Natural killer cell (primary cell): ENCODE data around the gene BCAS3. TPM values are rescaled to one million over a fixed set of nuclear protein-coding genes. Genes with fewer than 3 reads are reported as not detected.

Source experiments
- ATAC-seq, 3 donors: fragments of 150-1000 bp in 2 of 3; fragments of 200-7000 bp in 1 of 3; cut with Tn5 transposase; 1 replicate in 1 of 3; 2 replicates in 2 of 3; pipeline ENCODE4 v1.10.0; 2021; ENCODE audit warnings: mild to moderate bottlenecking in 2 of 3, moderate library complexity in 2 of 3
- DNase-seq, 2 donors: peaks; one replicate each; pipeline versions ENCODE4 v3.0.0 to v3.0.0-alpha.2; 2013 to 2021; ENCODE audit warnings: mixed read lengths in 1 of 2
- H3K27ac ChIP-seq: one replicate; pipeline ENCODE4 v1.5.1; 2013; ENCODE audit warnings: mild to moderate bottlenecking, low read length
- H3K27me3 ChIP-seq: one replicate; pipeline ENCODE4 v1.6.1; 2013; ENCODE audit warnings: low read length; ENCODE audit not compliant: control insufficient read depth, insufficient read depth
- H3K36me3 ChIP-seq: one replicate; pipeline ENCODE4 v1.6.1; 2013; ENCODE audit warnings: low read length; ENCODE audit not compliant: control insufficient read depth, insufficient read depth
- H3K4me1 ChIP-seq: one replicate; pipeline ENCODE4 v1.6.1; 2013; ENCODE audit warnings: low read length; ENCODE audit not compliant: control insufficient read depth, insufficient read depth
- H3K4me3 ChIP-seq: one replicate; pipeline ENCODE4 v1.5.1; 2013; ENCODE audit warnings: low read length
- H3K9me3 ChIP-seq: one replicate; pipeline ENCODE4 v1.6.1; 2013; ENCODE audit warnings: low read length; ENCODE audit not compliant: control insufficient read depth, insufficient read depth
- H3K27ac Mint-ChIP-seq, 2 donors: one replicate each; pipeline ENCODE4 v1.8.0; 2022; ENCODE audit warnings: mild to moderate bottlenecking in 2 of 2, mixed read lengths in 2 of 2, moderate library complexity in 1 of 2
- H3K27me3 Mint-ChIP-seq, 2 donors: one replicate each; pipeline ENCODE4 v1.8.0; 2022; ENCODE audit warnings: low read depth in 2 of 2, mixed read lengths in 2 of 2
- H3K36me3 Mint-ChIP-seq: one replicate; pipeline ENCODE4 v1.8.0; 2022; ENCODE audit warnings: mixed read lengths
- H3K4me1 Mint-ChIP-seq, 2 donors: one replicate each; pipeline ENCODE4 v1.8.0; 2022; ENCODE audit warnings: mixed read lengths in 2 of 2
- H3K4me3 Mint-ChIP-seq: one replicate; pipeline ENCODE4 v1.8.0; 2022; ENCODE audit warnings: mild to moderate bottlenecking, moderate library complexity, mixed read lengths
- H3K9me3 Mint-ChIP-seq, 2 donors: one replicate each; pipeline ENCODE4 v1.8.0; 2022; ENCODE audit warnings: mixed read lengths in 2 of 2
- CTCF ChIP-seq: fragments of 200-600 bp; IDR thresholded peaks from one replicate; pipeline ENCODE4 v1.8.0; 2022; ENCODE audit warnings: antibody characterized with exemption
- WGBS: methylation state at CpG from one replicate; pipeline ENCODE4 v1.1.7; 2013; ENCODE audit warnings: missing lambda C conversion rate; ENCODE audit not compliant: insufficient coverage; 5-methylcytosine and 5-hydroxymethylcytosine counted together
- intact Hi-C: fragments of 100-400 bp; cut with micrococcal nuclease; formaldehyde crosslinking; loops from one replicate; pipeline ENCODE4 v1.14.2; 2022
- total RNA-seq, 4 donors: library from RNA; stranded (reverse); fragments of 120-200 nt in 1 of 4; gene quantifications; one replicate each; pipeline versions ENCODE4 v1.2.3 to v1.2.4, GENCODE V29; 2013 to 2022

The BCAS3 gene
- total RNA-seq, 3 donors from 2014 or later (not counting 1 experiment from before 2014, with no cell fraction given), result 60.5 to 87.8 (median 72.0) TPM

GRCh38 chr17:61140081-61140786 lies 462.6 kb downstream of the BCAS3 start:
- intact Hi-C loops, result no loop called here
- Histone ChIP-seq H3K9me3 (no peaks in the 10 kb centered on the region), H3K4me3 (no peak overlapping the region), H3K4me1 (peaks cover 16% of the 10 kb centered on the region), H3K27me3 (no peaks in the 10 kb centered on the region), H3K36me3 (no peaks in the 10 kb centered on the region), H3K27ac (no peak overlapping the region)
- peak overlapping the region; percentile 86 to 89 for H3K27ac Mint-ChIP-seq
- H3K9me3 Mint-ChIP-seq, result no peaks in the 10 kb centered on the region
- peaks cover 25 to 26% of the 10 kb centered on the region in 2 donors for H3K4me1 Mint-ChIP-seq
- DNase-seq, result no peak
- no peak for TF ChIP-seq CTCF
- no peak overlapping the region for H3K4me3 Mint-ChIP-seq
- H3K27me3 Mint-ChIP-seq, result no peaks in the 10 kb centered on the region
- no peaks in the 10 kb centered on the region for H3K36me3 Mint-ChIP-seq
- 88% methylated on average over 3 of the region's 3 CpGs for WGBS
- no peak for ATAC-seq

GRCh38 chr17:61143026-61143425 lies 465.4 kb downstream of the BCAS3 start:
- Histone ChIP-seq H3K27ac (no peak overlapping the region), H3K4me3 (no peak overlapping the region), H3K27me3 (no peaks in the 10 kb centered on the region), H3K36me3 (no peaks in the 10 kb centered on the region), H3K9me3 (no peaks in the 10 kb centered on the region), H3K4me1 (peaks cover 18% of the 10 kb centered on the region)
- H3K4me1 Mint-ChIP-seq, result peaks cover 21 to 30% of the 10 kb centered on the region in 2 donors
- intact Hi-C loops, result no loop called here
- DNase-seq (no peak), ATAC-seq (no peak)
- no CpG with 5 or more reads among the region's 1 CpG for WGBS
- H3K4me3 Mint-ChIP-seq, result no peak overlapping the region
- H3K36me3 Mint-ChIP-seq, result no peaks in the 10 kb centered on the region
- TF ChIP-seq CTCF, result no peak
- no peaks in the 10 kb centered on the region for H3K27me3 Mint-ChIP-seq
- no peak overlapping the region for H3K27ac Mint-ChIP-seq
- H3K9me3 Mint-ChIP-seq, result no peaks in the 10 kb centered on the region

DNA sequence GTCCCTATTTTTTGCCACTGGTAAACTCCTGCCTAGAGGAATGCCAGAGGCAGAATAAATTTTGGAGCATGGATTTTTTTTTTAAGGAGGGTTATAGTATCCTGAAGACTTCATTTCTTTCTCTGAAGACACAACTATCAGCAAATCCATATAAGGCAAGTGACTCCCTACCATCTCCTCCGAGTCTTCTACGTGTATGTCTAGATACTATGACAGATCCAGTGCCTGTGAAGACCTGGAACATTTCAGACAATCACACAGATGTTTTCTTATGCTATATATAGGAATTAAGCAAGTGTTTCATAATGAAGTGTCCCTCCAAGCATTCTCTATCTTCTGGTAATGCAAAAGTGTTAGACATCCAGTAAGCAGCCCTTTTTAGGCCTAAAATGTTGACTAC lies 466.5 kb downstream of the BCAS3 start:
- TF ChIP-seq CTCF, result no peak
- no peak overlapping the region for H3K27ac ChIP-seq
- H3K4me1 ChIP-seq, result peaks cover 18% of the 10 kb centered on the region
- intact Hi-C loops, result no loop called here
- ATAC-seq, result no peak
- no peak for DNase-seq
- H3K27ac Mint-ChIP-seq, result no peak overlapping the region
- no peaks in the 10 kb centered on the region for H3K36me3 ChIP-seq
- no peaks in the 10 kb centered on the region for H3K9me3 Mint-ChIP-seq
- H3K27me3 Mint-ChIP-seq, result no peaks in the 10 kb centered on the region
- H3K36me3 Mint-ChIP-seq, result no peaks in the 10 kb centered on the region
- peaks cover 20 to 27% of the 10 kb centered on the region in 2 donors for H3K4me1 Mint-ChIP-seq
- H3K4me3 Mint-ChIP-seq, result no peak overlapping the region
- 95% methylated on average over 2 of the region's 2 CpGs for WGBS
- H3K9me3 ChIP-seq, result no peaks in the 10 kb centered on the region
- no peak overlapping the region for H3K4me3 ChIP-seq
- H3K27me3 ChIP-seq, result no peaks in the 10 kb centered on the region
